Karpas-422 (cell line): ENCODE data around the gene ERO1B. TPM values are rescaled to one million over a fixed set of nuclear protein-coding genes. Genes with fewer than 3 reads are reported as not detected.

Experiments used
- DNase-seq: peaks from one replicate; pipeline ENCODE4 v3.0.0-alpha.2; 2015
- H2AFZ ChIP-seq: fragments of 200-600 bp; sonication (generic); 2 replicates; pipeline ENCODE4 v1.6.1; 2014; ENCODE audit warnings: antibody characterized with exemption, low read length, mixed read lengths
- H3K27ac ChIP-seq: fragments of 200-600 bp; sonication (generic); 2 replicates; pipeline ENCODE4 v1.5.1; 2014; ENCODE audit warnings: mild to moderate bottlenecking, low read length, moderate library complexity
- H3K27me3 ChIP-seq: fragments of 200-600 bp; sonication (generic); 2 replicates; pipeline ENCODE4 v1.6.1; 2014; ENCODE audit warnings: low read length, mixed read lengths
- H3K36me3 ChIP-seq: fragments of 200-600 bp; sonication (generic); 2 replicates; pipeline ENCODE4 v1.6.1; 2014; ENCODE audit warnings: low read length, mixed read lengths; ENCODE audit not compliant: insufficient read depth
- H3K4me1 ChIP-seq: fragments of 200-600 bp; sonication (generic); 2 replicates; pipeline ENCODE4 v1.6.1; 2014; ENCODE audit warnings: mild to moderate bottlenecking, low read length, mixed read lengths
- H3K4me2 ChIP-seq: fragments of 200-600 bp; sonication (generic); 2 replicates; pipeline ENCODE4 v1.6.1; 2014; ENCODE audit warnings: low read length, low read depth, mild to moderate bottlenecking; ENCODE audit not compliant: poor library complexity, severe bottlenecking
- H3K4me3 ChIP-seq: fragments of 200-600 bp; sonication (generic); 2 replicates; pipeline ENCODE4 v1.5.1; 2014; ENCODE audit warnings: mild to moderate bottlenecking, antibody characterized with exemption, low read length, mixed read lengths
- H3K79me2 ChIP-seq: fragments of 200-600 bp; sonication (generic); 2 replicates; pipeline ENCODE4 v1.6.1; 2014; ENCODE audit warnings: mild to moderate bottlenecking, low read length, mixed read lengths
- H3K9ac ChIP-seq: fragments of 200-600 bp; sonication (generic); 2 replicates; pipeline ENCODE4 v1.6.0; 2014; ENCODE audit warnings: low read length
- H3K9me2 ChIP-seq: fragments of 200-600 bp; sonication (generic), shearing (Covaris generic); replicated peaks from 2 replicates; pipeline ENCODE4 v1.6.0; 2014; ENCODE audit warnings: mild to moderate bottlenecking, low read length, moderate library complexity; ENCODE audit not compliant: insufficient read depth
- H3K9me3 ChIP-seq: fragments of 300-700, 200-600 bp; sonication (generic); 2 replicates; pipeline ENCODE4 v1.6.1; 2014; ENCODE audit warnings: low read length, mixed read lengths
- H4K20me1 ChIP-seq: fragments of 200-600 bp; sonication (generic); 2 replicates; pipeline ENCODE4 v1.6.1; 2014; ENCODE audit warnings: mild to moderate bottlenecking, antibody characterized with exemption, low read length, low read depth; ENCODE audit not compliant: insufficient read depth
- total RNA-seq: library from RNA; depleted of rRNA; stranded (reverse); fragments of >200 nt; shearing (Covaris generic); gene quantifications from 2 replicates; pipeline ENCODE4 v1.2.3, GENCODE V29; 2014; ENCODE audit warnings: low replicate concordance

The ERO1B gene
- total RNA-seq, 1 experiment from 2014 or later: 0.82 TPM

DNA sequence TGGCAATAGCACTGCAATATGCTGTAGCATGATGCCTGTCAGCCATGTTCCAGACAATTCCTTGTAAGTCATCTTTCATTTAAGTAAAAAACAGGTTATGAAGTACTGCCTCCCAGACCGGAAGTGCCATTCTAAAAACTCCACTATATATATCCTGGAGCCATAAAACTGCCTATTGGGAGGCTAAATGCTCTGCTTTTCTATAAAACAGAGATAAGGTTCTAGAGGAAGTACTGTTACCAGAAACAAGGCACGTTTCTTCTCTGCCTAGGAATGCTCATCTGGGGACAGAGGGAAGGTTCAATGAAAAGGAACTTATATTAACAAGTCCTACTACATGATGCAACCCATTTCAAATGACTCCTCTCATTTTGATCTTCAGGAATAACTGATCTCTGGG is 72.6 kb downstream of the ERO1B start:
- Histone ChIP-seq H3K9ac (no peak overlapping the region), H3K9me2 (no peaks in the 10 kb centered on the region), H3K36me3 (no peaks in the 10 kb centered on the region), H3K27ac (no peak overlapping the region), H3K79me2 (no peaks in the 10 kb centered on the region), H2AFZ (no peak overlapping the region), H3K4me2 (no peak overlapping the region), H4K20me1 (no peaks in the 10 kb centered on the region; the same call in 1 of the 2 replicates), H3K4me3 (no peak overlapping the region), H3K9me3 (no peaks in the 10 kb centered on the region), H3K4me1 (peaks cover 8% of the 10 kb centered on the region), H3K27me3 (no peaks in the 10 kb centered on the region)
- DNase-seq: no peak

GRCh38 chr1:236207569-236207968 is 74.2 kb downstream of the ERO1B start:
- Histone ChIP-seq H3K4me3 (no peak overlapping the region), H3K4me2 (no peak overlapping the region), H3K9me3 (no peaks in the 10 kb centered on the region), H3K9ac (no peak overlapping the region), H3K9me2 (no peaks in the 10 kb centered on the region), H3K4me1 (peaks cover 8% of the 10 kb centered on the region), H3K36me3 (no peaks in the 10 kb centered on the region), H2AFZ (no peak overlapping the region), H4K20me1 (no peaks in the 10 kb centered on the region; the same call in 1 of the 2 replicates), H3K79me2 (no peaks in the 10 kb centered on the region), H3K27me3 (no peaks in the 10 kb centered on the region), H3K27ac (no peak overlapping the region)
- no peak for DNase-seq

GRCh38 chr1:236207121-236207520 is 74.6 kb downstream of the ERO1B start:
- Histone ChIP-seq H3K4me3 (no peak overlapping the region), H3K9ac (no peak overlapping the region), H3K27ac (no peak overlapping the region), H3K9me3 (no peaks in the 10 kb centered on the region), H2AFZ (no peak overlapping the region), H3K9me2 (no peaks in the 10 kb centered on the region), H3K79me2 (no peaks in the 10 kb centered on the region), H3K36me3 (no peaks in the 10 kb centered on the region), H3K4me1 (peaks cover 8% of the 10 kb centered on the region), H4K20me1 (no peaks in the 10 kb centered on the region; the same call in 1 of the 2 replicates), H3K4me2 (no peak overlapping the region), H3K27me3 (no peaks in the 10 kb centered on the region)
- no peak for DNase-seq

- no peak overlapping the region for H2AFZ ChIP-seq
Observed at GRCh38 chr1:236206548-236206947, 75.2 kb downstream of the ERO1B start.

DNA sequence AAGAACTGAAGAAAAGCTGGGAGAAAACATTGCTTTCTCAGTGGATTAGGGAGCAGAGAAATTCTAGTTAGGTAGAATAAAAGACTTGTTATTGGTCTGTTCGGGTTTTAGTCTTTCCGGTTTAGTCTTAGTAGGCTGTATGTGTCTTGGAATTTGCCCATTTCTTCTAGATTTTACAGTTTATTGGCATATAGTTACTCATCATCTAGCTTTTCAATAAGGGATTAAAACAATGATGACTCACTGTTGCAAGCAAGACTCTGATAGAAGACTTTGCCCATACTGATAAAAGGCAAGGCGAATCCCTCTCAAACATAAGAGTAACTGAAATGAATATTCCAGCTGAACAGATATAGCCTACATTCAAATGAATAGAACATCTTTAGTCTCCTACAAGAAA is 77.1 kb downstream of the ERO1B start:
- DNase-seq: no peak
- Histone ChIP-seq H3K4me1 (no peaks in the 10 kb centered on the region), H4K20me1 (no peaks in the 10 kb centered on the region; the same call in 1 of the 2 replicates), H3K27ac (no peak overlapping the region), H3K36me3 (no peaks in the 10 kb centered on the region), H3K27me3 (no peaks in the 10 kb centered on the region), H3K4me2 (no peak overlapping the region), H3K9me3 (no peaks in the 10 kb centered on the region), H3K9me2 (no peaks in the 10 kb centered on the region), H2AFZ (no peak overlapping the region), H3K4me3 (no peak overlapping the region), H3K79me2 (no peaks in the 10 kb centered on the region), H3K9ac (no peak overlapping the region)

More at GRCh38 chr1:236206548-236206947, 75.2 kb downstream of the ERO1B start:
- H3K4me2 ChIP-seq: no peak overlapping the region
- no peaks in the 10 kb centered on the region for H3K79me2 ChIP-seq
- peaks cover 8% of the 10 kb centered on the region for H3K4me1 ChIP-seq
- H3K4me3 ChIP-seq: no peak overlapping the region
- no peaks in the 10 kb centered on the region for H3K27me3 ChIP-seq
- H3K9me3 ChIP-seq: no peaks in the 10 kb centered on the region
- no peak overlapping the region for H3K9ac ChIP-seq
- no peak for DNase-seq
- no peaks in the 10 kb centered on the region for H3K36me3 ChIP-seq
- no peak overlapping the region for H3K27ac ChIP-seq
- H3K9me2 ChIP-seq: no peaks in the 10 kb centered on the region
- no peaks in the 10 kb centered on the region; the same call in 1 of the 2 replicates for H4K20me1 ChIP-seq

GRCh38 chr1:236204039-236204438 is 77.7 kb downstream of the ERO1B start:
- Histone ChIP-seq H3K9ac (no peak overlapping the region), H2AFZ (no peak overlapping the region), H3K9me2 (no peaks in the 10 kb centered on the region), H3K4me1 (no peaks in the 10 kb centered on the region), H3K4me3 (no peak overlapping the region), H3K4me2 (no peak overlapping the region), H3K36me3 (no peaks in the 10 kb centered on the region), H3K27me3 (no peaks in the 10 kb centered on the region), H3K9me3 (no peaks in the 10 kb centered on the region), H3K79me2 (no peaks in the 10 kb centered on the region), H4K20me1 (no peaks in the 10 kb centered on the region; the same call in 1 of the 2 replicates), H3K27ac (no peak overlapping the region)
- no peak for DNase-seq

DNA sequence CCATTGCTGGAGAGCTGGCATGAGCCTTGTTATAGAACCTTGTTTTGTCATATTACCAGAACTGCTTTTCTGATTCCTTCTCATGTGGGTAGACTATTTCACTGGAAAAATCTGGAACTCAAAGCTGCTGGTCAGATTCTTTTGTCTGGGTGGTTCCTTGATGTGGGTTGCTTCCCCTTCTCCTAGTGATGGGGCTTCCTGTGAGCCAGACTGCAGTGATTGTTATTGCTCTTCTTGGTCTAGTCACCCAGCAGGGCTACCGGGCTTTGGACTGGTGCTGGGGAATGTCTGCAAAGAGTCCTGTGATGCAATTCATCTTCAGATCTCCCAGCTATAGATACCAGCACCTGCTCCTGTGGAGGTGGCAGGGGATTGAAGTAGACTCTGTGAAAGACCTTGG is 80.0 kb downstream of the ERO1B start:
- Histone ChIP-seq H3K9ac (no peak overlapping the region), H3K9me3 (no peaks in the 10 kb centered on the region), H2AFZ (no peak overlapping the region), H3K4me1 (no peaks in the 10 kb centered on the region), H3K4me3 (no peak overlapping the region), H3K9me2 (no peaks in the 10 kb centered on the region), H3K27me3 (no peaks in the 10 kb centered on the region), H3K36me3 (no peaks in the 10 kb centered on the region), H4K20me1 (no peaks in the 10 kb centered on the region; the same call in 1 of the 2 replicates), H3K79me2 (no peaks in the 10 kb centered on the region), H3K4me2 (no peak overlapping the region), H3K27ac (no peak overlapping the region)
- DNase-seq: no peak

GRCh38 chr1:236200925-236201324 is 80.8 kb downstream of the ERO1B start:
- no peaks in the 10 kb centered on the region for H3K79me2 ChIP-seq
- no peak overlapping the region for H3K27ac ChIP-seq
- no peak overlapping the region for H3K9ac ChIP-seq
- no peak overlapping the region for H3K4me3 ChIP-seq
- DNase-seq: no peak
- H3K36me3 ChIP-seq: no peaks in the 10 kb centered on the region
- no peak overlapping the region for H3K4me2 ChIP-seq
- no peaks in the 10 kb centered on the region for H3K9me2 ChIP-seq
- H2AFZ ChIP-seq: no peak overlapping the region
- no peaks in the 10 kb centered on the region; the same call in 1 of the 2 replicates for H4K20me1 ChIP-seq
- H3K4me1 ChIP-seq: no peaks in the 10 kb centered on the region
- H3K27me3 ChIP-seq: no peaks in the 10 kb centered on the region
- H3K9me3 ChIP-seq: no peaks in the 10 kb centered on the region

DNA sequence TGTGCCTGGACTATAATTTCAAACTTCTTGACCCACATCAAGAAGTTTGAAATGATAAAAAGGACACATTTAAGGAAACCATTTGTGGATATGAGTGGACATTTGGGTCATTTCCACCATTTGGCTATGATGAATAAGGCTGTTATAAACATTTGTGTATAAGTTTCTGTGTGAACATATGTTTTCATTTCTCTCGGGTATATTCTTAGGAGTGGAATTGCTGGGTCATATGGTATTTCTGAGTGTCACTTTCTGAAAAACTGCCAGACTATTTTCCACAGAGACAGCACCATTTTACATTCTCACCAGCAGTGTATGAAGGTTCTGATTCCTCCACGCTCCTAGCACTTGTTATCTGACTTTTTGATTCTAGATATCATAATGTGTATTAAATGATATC is 88.6 kb downstream of the ERO1B start:
- Histone ChIP-seq H2AFZ (no peak overlapping the region), H3K9ac (no peak overlapping the region), H3K4me1 (no peaks in the 10 kb centered on the region), H3K9me3 (no peaks in the 10 kb centered on the region), H3K4me3 (no peak overlapping the region), H3K79me2 (no peaks in the 10 kb centered on the region), H3K36me3 (no peaks in the 10 kb centered on the region), H3K27ac (no peak overlapping the region), H3K27me3 (no peaks in the 10 kb centered on the region), H3K9me2 (no peaks in the 10 kb centered on the region), H4K20me1 (no peaks in the 10 kb centered on the region), H3K4me2 (no peak overlapping the region)
- DNase-seq: no peak
